ENCODE data around the gene PAX2.

The PAX2 gene

DNA sequence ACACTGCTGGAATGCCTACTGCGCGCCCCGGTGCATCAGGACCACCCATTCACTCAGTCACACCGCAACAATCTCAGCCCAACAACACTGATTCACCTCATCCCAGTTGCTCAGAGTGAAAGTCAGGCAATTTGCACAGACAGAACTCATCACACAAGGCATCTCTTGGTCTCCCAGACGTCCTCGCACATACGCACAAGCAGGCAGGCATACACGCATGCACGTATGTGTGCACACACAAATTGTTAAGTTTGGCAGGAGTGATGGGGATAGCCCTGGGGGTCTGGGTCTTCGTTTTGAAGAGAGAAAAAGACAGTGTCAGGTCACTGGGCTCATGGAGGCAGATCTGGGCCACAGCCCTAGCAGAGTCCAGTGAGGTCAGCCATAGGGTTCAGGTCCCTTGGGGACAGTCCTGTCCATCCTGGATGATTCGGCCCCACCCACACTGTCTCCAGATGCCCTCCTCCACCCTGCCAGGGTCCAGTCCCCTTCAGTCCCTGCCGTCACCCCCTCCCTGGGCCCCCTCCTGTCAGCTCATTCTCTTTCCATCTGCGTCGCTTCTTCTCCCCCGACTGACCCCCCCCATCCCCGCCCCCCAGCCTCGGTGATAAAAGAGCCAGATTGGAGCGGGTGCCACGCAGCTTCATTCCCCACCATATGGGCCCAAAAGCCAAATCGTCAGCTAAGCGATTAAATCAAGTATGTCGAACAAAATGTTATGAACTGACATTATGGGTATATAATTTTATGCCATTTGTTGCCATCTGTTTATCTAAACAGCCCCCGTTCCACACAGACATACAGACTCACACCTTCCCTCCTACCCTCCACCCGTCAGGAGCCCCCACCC is 118.9 kb downstream of the PAX2 start:
- no peak for DNase-seq

DNA sequence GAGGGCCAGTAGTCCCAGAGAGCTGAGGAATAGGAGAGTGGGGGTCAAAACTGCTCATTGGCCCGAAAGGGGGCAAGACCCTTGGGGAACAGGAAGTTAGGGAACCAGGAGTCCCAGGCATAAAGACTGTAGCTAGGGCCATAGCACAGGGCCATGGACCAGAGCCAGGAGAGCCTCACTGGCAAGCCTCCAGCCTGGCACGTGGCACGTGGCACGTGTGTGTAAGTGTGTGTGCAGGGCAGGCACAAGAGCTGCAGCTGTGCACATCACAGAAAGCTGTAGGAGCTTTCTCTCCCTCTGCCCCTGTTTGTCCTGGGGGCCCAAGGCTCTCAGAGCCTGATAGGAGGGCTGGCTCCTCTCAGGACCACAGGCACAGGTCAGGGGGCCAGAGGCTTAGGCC is 119.6 kb downstream of the PAX2 start:
- no peak for DNase-seq

DNA sequence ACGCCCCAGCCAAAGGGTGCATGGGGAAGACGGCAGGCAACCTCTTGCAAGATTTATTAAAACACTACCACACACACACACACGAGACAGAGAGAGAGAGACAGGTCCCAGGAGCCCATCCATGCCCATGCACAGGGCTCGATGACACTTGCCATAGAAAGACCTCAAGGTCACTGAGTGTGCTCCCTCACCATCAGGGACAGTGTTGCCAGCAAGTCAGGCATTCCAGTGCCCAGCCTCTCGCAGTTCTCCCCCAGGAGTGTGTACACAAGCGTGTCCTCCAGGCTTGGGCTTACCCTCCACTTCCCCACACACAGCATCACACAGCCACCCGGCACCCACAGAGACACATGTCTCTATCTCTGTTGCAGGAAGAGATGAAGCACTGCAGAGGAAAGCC is 120.6 kb downstream of the PAX2 start:
- no peak for DNase-seq

GRCh38 chr10:100866575-100867098 is 121.3 kb downstream of the PAX2 start:
- no peak for DNase-seq

- DNase-seq, result no peak
Measured at GRCh38 chr10:100867261-100867963, 122.0 kb downstream of the PAX2 start.

DNA sequence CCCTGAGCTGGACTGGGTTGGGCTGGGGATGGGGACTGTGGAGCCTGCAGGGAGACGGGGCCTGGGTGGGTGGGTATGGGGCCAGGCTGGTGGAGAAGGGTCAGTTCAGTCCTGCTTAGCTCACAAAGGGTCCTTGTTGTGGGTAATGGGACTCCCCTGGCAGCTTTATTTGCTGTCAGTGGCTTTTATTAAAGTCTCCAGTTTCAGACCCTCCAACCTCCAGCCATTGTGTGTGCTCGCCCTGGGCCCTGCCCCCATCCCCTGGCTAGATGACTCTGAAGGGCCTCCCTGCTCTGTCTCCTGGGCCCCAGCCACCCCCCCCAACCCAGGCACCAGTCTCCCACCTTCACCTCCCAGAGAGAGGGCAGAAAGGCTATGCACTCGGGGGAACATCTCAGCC is 123.0 kb downstream of the PAX2 start:
- no peak for DNase-seq

DNA sequence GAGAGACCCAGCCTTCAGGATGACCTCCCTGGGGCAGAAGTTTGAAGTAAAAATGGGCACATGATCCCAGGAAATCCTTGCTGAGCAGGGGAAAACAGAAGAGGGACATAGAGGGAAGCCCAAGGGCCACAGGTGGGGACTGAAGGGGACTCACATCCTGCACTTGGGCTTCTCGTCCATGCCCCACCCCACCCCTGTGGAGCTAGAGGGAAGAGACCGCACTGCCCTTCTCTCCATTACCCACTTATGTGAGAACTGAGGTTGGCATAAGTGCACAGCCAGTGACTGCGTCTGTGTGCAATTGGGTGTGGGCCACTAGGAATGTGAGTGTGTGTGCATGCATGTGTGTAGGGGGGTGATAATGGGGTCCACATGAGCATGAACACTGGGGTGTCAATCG is 124.0 kb downstream of the PAX2 start:
- no peak for DNase-seq

DNA sequence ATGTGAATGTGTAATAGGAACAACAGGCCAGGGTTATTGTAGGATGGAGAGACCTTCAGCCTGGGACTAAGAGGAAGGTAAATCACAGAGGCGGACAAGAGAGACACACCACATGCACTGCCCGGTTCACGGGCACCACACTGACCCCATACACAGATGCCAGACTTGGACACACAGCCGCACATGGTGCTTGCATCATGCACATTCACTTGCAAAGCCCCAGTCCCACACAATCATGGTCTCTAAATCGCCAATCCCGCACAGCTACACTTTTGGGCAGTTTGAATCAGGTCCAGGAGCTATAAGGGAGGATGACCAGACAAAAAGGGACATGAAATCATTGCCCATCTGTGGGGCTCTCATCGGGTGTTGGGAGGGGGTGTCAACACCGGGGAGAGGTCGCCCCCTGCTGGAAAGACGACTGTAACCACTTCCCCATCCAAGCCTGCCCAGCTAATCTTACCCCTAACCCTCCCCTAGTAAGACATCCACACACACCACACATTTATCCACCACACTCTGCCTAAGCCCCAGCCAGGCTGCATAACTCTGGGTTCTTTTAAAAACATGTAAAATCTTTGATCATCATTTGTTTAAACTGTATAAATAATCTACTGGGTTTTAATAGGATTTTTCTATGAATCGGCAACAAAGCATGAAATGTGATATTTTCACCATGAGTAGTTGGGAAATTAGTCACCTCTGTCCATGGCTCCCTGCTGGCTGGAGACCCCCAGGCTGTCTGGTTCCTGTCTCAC is 126.8 kb downstream of the PAX2 start:
- no peak for DNase-seq

DNA sequence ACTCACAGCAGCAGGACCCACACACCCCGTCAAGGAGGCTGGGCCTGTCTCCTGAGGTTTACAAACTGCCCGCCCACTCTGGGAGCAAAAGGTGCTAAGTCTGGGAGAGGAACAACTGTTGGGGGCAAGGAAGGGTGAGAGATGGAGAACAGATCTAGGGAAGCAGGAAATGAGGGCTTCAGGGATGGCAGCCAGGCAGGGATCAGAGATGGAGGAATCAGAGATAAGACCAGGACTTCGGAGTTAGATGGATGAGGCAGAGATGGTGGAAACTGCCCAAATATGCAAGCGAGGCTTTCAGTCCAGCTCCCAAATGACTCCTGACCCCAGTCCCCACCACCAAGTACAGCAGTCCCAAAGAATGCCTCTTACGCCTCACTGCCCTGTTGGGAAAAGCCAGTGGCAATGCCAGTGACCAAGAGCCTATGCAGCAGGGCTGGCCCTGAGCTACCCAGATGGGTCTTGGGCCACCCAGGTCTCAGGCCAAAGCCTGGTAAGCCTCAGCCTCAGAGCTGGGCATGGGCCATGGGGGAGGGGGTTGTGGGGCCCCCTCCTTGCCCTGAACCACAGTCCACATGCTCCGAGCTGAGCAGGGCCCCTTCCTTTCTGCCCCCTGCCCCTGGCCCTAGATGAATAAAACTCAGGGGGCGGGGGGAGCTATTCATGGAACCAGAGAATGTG is 127.9 kb downstream of the PAX2 start:
- DNase-seq, result no peak

- DNase-seq, result no peak
Measured at GRCh38 chr10:100873827-100874326, 128.5 kb downstream of the PAX2 start.

- DNase-seq, result no peak
Measured at GRCh38 chr10:100874702-100875483, 129.5 kb downstream of the PAX2 start.

GRCh38 chr10:100875484-100876166 is 130.2 kb downstream of the PAX2 start:
- DNase-seq, result no peak

GRCh38 chr10:100876585-100877460 is 131.4 kb downstream of the PAX2 start:
- no peak for DNase-seq

GRCh38 chr10:100877461-100877850 is 132.1 kb downstream of the PAX2 start:
- DNase-seq, result no peak

GRCh38 chr10:100878291-100878910 is 133.0 kb downstream of the PAX2 start:
- DNase-seq, result peak; percentile 27
